GM18507 (cell line): ENCODE results near the gene DPP3.
"Not testable (repeated sequence)": the region's sequence is repeated elsewhere in the genome, so short reads cannot be mapped to it uniquely, and the experiment has no call there.

Experiments
- DNase-seq: peaks from one replicate; pipeline ENCODE4 v3.0.0; 2011; ENCODE audit warnings: low read depth; ENCODE audit not compliant: insufficient read length; ENCODE audit errors: extremely low spot score
- FAIRE-seq: peaks from 2 replicates; lab custom pipeline; 2011; peaks lifted over from hg19 to GRCh38; lab: Jason Lieb, UNC

Gene DPP3

DNA sequence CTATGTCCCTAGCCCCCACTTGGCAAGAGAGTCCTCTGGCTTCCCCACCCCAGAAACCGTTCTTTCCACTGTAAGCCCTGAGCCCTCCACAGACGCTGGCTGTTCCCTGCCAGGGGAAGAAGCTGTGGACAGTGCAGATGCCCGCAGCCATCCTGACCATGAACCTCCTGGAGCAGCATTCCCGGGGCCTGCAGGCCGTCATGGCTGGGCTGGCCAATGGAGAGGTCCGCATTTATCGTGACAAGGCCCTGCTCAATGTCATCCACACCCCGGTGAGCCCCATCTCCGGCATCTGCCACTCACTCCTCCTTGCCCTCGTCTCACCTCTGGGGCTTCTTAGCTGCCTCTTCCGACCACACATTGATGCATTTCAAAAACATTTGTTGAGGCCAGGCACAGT lies 43.4 kb downstream of the DPP3 start:
- FAIRE-seq, result no peak
- no peak for DNase-seq

GRCh38 chr11:66524304-66525040 lies 44.2 kb downstream of the DPP3 start:
- no peak for DNase-seq
- FAIRE-seq, result no peak

DNA sequence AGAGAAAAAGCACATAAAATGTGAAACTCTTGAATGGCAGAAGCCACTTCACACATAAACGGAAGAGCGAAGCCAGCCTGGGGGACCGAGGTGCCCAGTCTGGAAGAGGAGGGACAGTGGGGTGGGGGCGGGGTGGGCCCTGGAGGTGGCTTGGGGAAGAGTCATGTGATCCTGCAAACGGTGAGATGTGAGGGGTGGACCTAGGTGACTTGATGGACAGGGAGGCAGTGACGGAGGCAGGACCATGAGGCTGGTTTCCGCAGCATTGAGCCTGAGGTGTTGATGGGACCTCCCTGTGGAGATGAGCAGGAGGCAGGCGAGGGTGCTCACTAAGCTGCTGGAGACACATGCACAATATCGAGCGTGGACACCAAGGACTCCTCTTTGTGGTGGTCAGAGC lies 48.8 kb downstream of the DPP3 start:
- DNase-seq (no peak), FAIRE-seq (no peak)

DNA sequence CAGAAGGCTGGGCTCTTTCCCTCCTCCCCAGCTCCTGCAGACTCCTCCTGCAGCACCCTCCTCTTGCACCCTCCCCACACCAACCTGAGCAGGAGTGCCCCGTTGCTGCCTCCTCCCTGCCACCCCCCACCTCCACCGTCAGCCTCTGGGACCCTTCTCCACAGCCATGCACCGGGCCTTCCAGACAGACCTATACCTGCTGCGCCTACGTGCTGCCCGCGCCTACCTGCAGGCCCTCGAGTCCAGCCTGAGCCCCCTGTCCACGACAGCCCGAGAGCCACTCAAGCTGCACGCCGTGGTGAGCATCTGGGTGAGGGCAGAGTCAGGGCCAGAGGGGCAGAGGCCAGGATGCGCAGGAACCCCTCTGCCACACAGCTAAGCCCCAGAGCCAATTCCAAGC lies 49.4 kb downstream of the DPP3 start:
- FAIRE-seq (no peak), DNase-seq (no peak)

DNA sequence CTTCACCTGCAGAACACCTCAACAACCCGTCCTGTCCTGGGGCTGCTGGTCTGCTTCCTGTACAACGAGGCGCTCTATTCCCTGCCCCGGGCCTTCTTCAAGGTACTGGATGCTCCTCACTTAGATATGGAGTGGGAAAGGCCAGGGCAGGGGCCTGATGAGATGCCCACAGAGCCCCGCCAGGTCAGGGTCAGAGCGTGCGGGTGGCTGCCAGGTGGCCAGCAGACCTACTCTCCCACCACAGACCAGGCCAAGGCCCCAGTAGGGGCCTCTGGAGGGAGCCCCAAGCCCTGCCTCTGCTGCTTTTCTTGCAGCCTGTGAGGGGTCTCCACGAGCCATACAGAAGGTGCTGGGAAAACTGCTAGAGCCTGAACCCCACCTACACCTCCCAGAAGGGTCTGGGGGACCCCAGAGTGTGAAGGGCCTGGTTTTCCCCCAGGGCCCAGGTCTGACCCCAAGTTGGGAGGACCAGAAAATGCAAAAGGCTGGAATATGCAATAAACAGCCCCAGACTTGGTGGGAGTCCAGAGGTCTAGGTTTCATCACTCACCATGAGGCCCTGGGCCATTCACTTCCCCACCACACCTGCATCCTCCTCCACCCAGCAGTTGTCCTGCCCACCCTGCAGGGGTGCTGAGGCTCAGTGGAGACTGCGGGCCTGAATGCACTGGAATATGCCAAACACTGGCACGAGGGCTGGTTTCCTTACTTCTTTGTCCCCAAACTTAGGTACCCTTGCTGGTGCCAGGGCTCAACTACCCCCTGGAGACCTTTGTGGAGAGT lies 50.9 kb downstream of the DPP3 start:
- FAIRE-seq (no peak), DNase-seq (no peak)

DNA sequence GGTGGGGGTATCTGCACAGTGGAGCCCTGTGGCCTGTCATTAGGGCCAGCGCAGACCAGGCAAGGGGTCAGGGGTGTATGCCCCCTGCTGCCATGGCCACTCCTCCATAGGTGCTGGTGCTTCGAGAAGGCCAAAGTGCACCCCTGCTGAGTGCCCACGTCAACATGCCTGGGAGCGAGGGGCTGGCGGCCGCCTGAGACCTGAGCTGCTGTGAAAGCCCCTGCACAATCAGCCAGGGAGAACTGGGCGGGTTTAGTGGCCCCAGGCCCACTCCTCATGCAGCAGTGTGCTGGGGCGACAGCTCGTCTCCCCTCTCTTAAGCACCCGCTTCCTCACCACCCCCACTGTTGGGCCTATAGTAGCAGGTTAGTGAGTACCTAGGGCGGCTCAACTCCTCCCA lies 51.6 kb downstream of the DPP3 start:
- DNase-seq (no peak), FAIRE-seq (no peak)

DNA sequence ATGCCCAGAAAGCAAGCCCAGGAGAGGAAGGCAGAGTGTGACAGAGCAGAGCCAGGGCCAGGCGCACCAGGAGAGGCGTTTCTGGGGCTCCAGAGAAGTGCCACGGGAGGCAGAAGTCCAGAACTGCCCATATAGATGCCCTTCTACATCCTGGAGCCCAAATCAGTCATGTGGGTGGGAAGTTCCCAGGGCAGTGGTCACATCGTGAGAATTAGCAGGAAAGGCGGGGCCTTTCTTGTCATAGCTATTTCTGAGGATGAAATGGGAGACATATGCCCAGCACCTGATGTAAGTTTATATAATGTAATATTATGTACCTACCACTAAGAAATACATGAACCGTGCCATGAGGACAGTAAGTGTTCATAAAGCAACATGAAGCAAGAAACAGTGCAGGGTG lies 52.5 kb downstream of the DPP3 start:
- DNase-seq, result no peak
- FAIRE-seq, result no peak

GRCh38 chr11:66539170-66539869 lies 59.1 kb downstream of the DPP3 start:
- FAIRE-seq, result no peak

GRCh38 chr11:66539870-66540213 lies 59.6 kb downstream of the DPP3 start:
- FAIRE-seq, result no peak
- DNase-seq, result no peak

More at GRCh38 chr11:66539170-66539869, 59.1 kb downstream of the DPP3 start:
- DNase-seq, result no peak

DNA sequence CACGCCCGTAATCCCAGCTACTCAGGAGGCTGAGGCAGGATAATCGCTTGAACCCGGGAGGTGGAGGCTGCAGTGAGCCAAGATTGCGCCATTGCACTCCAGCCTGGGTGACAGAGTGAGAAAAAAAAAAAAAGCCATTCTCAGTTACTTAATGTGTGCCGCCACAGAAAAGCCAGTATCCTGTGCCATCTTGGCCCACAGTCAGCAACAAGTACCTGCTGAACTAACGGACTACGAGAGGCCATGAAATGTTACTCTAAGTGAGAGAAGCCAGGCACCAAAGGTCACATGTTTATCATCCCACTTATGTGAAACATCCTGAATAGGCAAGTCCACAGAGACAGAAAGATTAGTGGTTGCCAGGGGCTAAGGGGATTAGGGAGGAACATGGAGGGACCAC lies 60.4 kb downstream of the DPP3 start:
- not testable (repeated sequence) for DNase-seq, FAIRE-seq

- FAIRE-seq (no peak), DNase-seq (no peak)
Measured at GRCh38 chr11:66541892-66542291, 61.7 kb downstream of the DPP3 start.

- FAIRE-seq (no peak), DNase-seq (no peak)
Measured at GRCh38 chr11:66542362-66542761, 62.1 kb downstream of the DPP3 start.

GRCh38 chr11:66543263-66544107 lies 63.3 kb downstream of the DPP3 start:
- FAIRE-seq (peak; percentile 59), DNase-seq (peak; percentile 37)

DNA sequence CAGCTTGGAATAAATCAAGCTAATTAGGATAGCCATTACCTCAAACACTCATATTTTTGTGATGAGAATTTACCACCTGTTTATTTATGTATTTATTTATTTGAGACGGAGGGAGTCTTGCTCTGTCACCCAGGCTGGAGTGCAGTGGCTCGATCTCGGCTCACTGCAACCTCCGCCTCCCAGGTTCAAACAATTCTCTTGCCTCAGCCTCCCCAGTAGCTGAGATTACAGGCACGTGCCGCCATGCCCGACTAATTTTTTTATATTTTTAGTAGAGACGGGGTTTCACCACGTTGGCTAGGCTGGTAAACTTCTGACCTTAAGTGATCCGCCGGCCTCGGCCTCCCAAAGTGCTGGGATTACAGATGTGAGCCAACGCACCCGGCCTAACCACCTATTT lies 64.7 kb downstream of the DPP3 start:
- not testable (repeated sequence) for DNase-seq

DNA sequence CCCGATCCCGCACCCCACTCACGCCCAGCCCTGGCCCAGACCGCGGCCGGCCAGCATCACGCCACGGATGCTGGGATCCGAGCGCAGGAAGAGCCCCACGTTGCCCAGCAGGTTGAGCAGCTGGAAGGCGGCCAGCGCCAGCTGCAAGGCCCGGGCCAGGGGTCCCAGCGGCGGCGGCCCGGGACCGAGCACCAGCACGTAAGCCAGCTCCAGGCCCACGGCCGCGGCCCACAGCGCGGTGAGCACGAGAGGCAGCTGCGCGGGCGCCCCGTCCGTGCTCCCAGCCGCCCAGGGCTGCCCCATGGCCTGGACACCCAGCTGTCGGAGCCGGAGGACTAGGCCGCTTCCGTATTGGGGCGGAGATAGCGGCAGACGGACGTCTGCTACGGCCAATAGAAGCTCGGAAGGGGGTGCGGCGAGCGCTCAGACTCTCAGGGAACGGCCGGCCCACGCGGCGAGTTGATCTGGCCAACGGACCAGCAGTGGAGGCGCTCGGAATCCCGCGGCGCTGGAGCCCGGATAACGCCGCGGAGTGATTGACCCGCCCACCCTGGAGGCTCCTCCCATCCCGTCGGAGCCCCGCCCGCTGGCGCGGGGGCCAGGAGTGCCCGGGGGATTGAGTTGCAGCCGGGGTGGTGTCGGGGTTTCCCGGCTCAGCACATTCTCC lies 65.6 kb downstream of the DPP3 start, which contains the start of gene ZDHHC24:
Gene ZDHHC24 (minus strand): TSS at position 348 of the 667 bp plus-strand sequence. CDS start 45 bp downstream, at position 303.
- DNase-seq (peak; percentile 97), FAIRE-seq (peak; percentile 94)

More for the DNA sequence above, 64.7 kb downstream of the DPP3 start:
- FAIRE-seq, result not testable (repeated sequence)

- no peak for FAIRE-seq
- no peak for DNase-seq
Measured at GRCh38 chr11:66546368-66546965, 66.2 kb downstream of the DPP3 start, which contains the start of gene ACTN3. Gene ACTN3, plus strand, starts transcription at chr11:66546903. Its CDS starts 35 bp downstream, at chr11:66546938.

GRCh38 chr11:66546966-66547661 lies 66.9 kb downstream of the DPP3 start:
- no peak for DNase-seq

GRCh38 chr11:66547662-66548009 lies 67.4 kb downstream of the DPP3 start:
- no peak for DNase-seq
- no peak for FAIRE-seq

More at GRCh38 chr11:66546966-66547661, 66.9 kb downstream of the DPP3 start:
- FAIRE-seq, result no peak
